GM18861 (cell line): Measurements from ENCODE around the gene PTBP1.

Experiments used
- ATAC-seq: cut with Tn5 transposase; IDR thresholded peaks from one replicate; pipeline ENCODE4 v1.9.1; 2021; ENCODE audit not compliant: unreplicated experiment

PTBP1 gene

DNA sequence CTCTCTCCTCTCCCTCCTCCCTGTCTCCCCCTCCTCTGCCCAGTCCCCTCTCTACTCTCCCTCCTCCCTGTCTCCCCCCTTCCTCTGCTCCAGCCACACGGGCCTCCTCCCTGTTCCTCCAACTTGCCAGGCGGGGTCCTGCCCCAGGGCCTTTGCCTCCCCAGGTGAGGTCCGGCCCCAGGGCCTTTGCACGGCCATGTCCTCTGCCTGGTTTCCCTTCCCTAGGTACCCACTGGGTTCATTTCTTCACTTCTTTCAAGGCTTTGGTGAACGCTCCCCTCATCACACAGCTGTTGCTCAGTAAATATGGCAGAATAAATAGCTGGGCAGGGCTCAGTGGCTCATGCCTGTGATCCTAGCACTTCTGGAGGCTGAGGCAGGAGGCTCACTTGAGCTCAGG is 25.2 kb upstream of the PTBP1 start:
- ATAC-seq = no peak

DNA sequence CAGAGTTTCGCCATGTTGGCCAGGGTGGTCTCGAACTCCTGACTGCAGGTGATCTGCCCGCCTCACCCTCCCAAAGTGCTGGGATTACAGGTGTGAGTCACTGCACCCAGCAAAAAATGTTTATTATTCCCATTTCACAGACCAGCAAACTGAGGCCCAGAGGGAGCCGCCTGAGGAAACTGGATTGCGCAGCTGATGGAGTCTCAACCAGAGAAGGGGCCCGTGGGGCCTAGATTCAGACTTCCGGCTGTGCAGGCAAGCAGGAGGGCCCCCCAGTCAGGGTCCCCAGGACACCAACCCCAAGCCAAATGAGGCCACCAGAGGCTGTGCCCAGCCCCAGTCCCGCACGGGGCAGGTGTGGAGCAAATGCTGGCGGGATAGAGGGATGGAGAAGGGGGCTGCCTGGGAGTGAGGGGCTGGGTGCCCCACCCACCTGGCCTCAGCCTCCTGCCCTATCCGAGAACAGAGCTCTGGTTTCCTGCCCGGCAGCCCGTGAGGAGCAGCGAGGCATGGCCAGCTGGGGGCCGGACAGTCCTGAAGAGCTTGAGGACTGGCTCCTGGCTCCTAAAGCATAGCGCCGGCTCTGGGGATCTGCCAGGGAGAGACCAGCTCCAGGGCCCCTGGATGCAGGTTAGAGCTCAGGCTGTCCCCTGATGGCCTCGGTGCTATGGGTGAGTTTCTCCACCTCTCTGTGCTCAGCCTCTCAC is 24.4 kb upstream of the PTBP1 start:
- no peak for ATAC-seq

GRCh38 chr19:776549-776948 is 20.7 kb upstream of the PTBP1 start:
- no peak for ATAC-seq

DNA sequence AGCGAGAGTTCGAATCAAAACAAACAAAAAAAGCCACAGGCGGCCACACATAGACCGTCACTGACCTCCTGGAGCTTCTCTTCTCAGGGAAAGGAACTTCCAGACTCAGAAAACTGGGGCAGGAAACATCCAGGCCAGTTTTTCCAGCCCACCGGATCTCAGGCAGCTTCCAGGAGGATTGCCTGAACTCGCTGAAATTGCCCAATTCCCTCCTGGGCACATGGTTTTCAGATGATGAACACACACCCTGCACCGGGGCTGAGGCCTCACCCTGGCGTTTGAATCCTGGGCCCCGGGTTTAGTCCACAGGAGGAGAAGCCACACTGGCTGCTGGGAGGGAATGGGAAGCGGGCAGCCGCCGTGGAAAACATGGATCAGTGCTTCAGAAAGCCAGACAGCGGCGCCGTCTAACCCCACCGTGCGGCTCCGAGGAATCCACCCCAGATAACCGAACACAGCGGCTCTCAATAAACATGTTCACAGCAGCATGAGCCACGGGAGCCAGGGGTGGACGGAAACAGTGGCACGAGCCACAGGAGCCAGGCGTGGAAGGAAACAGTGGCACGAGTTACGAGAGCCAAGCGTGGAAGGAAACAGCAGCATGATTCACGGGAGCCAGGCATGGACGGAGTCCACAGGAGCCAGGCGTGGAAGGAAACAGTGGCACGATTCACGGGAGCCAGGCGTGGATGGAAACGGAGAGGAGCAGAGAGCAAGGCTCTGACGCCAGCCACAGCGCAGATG is 18.2 kb upstream of the PTBP1 start:
- no peak for ATAC-seq

DNA sequence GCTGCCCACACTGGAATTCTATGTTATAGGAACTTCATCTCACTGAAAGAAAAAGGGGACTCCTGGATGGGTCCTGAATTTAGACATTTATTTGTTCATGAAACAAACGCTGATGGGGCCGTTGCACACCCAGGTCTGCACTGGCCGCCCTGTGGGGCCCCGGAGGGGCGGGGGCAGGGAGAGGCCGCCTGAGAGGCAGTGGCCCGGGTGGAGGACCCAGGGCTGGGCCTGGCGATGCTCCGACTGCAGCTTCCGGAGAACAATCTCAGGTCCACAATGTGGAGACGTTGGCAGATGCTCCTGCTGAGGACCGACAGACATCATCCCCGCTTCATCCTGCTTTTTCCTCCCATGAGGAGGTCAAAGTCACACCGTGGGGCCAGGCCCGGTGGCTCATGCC is 16.3 kb upstream of the PTBP1 start:
- no peak for ATAC-seq

GRCh38 chr19:781800-782184 is 15.5 kb upstream of the PTBP1 start:
- ATAC-seq = no peak

GRCh38 chr19:782185-782877 is 14.9 kb upstream of the PTBP1 start:
- ATAC-seq = no peak

DNA sequence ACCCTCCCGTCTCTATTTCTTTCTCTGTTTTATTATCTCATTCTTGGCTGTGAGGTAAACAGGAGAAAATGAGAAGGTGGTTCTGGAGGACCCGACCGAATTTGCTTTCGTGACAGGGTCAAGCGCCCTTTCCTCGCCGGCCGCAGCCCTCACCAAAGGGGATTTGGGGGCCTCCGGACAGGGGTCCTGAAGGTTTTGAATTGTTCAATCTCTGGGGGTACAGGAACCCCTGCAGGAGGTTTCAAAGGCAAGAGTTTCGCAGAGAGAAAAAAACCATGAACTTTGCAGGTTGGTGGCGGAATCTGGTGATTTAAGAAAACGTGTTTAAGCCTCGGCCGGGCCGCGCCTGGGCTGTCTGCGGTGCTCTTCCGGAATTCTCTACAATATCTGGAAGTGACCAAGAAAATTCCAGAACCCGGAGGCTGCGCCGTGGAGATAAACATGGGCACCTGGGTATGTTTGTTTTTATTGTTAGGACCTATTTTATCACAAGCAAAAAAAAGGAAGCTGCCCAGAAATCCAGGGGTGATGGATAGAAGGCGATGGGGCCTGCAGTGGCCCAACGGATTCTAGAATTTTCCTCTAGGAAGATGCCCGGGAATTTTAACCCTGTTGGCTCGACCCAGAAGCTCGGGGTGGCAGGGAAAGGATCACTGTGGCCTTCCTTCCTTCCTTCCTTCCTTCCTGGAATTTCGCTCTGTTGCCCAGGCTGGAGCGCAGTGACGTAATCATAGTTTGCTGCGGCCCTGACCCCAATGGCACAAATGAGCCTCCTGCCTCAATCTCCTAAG is 14.2 kb upstream of the PTBP1 start:
- no peak for ATAC-seq

- ATAC-seq = no peak
Observed at GRCh38 chr19:784541-784940, 12.7 kb upstream of the PTBP1 start.

GRCh38 chr19:787536-787935 is 9.7 kb upstream of the PTBP1 start:
- no peak for ATAC-seq

DNA sequence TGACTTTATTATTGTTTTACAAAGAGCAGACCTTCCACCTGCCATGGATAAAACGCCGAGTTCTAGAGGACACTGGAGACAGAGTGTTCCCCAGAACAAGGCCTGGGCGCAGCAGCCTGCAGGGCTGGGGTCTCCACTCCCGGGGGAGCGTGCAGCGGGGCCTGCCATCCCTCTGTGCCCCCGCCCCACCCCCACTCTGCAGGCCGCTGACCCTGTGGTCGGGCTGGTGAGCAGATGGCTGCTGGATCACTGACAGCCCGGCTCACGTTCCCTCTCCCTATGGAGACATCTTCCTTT is 8.6 kb upstream of the PTBP1 start:
- ATAC-seq = no peak

GRCh38 chr19:788983-789700 is 8.1 kb upstream of the PTBP1 start:
- no peak for ATAC-seq

DNA sequence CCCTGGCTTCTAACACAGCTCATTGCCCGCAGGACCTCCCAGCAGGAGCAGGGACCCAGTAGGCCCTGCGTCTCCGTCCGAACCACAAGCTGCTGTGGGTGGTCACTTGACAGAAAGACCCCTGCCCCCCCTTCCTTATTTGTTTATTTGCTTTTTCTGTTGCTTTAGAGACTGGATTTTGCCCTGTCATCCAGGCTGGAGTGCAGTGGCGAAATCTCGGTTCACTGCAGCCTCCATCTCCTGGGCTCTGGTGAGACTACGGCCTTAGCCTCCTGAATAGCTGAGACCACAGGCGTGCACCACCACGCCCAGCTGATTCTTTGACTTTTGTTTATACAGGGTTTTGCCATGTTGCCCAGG is 7.6 kb upstream of the PTBP1 start:
- no peak for ATAC-seq

GRCh38 chr19:791007-791566 is 6.2 kb upstream of the PTBP1 start:
- ATAC-seq = no peak

DNA sequence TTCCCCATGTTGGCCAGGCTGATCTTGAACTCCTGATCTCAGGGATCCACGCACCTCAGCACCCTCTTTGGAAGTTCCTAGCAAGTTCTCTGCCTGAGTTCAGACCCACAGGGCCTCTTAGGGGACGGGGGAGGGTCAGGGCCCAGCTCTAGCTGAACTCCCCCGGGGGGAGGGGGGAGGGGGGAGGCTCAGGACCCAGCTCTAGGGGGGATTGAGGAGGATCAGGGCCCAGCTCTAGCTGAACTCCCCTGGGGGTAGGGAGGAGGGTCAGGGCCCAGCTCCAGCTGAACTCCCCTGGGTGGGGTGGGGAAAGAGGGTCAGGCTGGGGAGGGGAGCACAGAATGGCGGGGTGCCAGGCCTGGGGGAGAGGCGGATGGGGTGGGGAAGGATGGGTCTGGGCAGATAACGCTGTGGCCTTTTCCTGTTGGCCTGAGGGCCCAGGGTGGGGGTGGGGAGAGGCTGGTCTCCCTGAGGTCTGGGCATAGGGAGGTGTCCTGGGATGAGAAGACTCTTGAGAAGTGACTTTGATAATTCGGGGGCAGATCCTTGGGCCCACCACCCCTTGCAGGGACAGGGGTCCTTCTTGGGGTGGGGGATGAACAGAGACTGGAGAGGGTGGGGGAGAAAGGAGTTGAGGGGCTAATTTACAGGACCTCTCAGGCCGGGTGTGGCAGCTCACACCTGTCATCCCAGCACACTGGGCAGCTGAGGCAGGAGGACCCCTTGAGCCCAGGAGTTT is 5.5 kb upstream of the PTBP1 start:
- ATAC-seq = no peak

DNA sequence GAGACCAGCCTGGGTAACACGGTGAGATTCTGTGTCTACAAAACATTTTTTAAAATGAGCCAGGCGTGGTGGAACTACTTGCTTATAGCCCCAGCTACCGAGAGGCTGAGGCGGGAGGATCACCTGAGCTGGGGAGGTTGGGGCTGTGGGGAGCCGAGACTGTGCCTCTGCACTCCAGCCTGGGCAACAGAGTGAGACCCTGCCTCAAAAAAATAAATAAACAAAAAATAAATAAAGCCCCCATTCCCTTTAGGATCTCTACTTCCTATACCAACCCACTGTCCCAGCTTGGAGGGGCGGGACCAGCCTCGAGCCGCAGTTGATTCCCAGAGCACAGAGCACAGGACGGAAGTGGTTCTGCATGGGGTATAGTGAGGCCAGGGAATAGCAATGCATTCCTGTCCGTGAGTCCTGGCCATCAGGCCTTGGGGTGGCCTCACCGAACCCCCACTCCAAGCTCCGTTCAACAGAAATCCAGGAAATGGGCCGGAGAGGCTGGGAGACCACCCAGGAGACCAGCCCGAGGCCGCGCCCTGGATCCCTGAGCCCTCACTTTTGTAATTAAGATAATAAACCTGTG is 4.9 kb upstream of the PTBP1 start:
- no peak for ATAC-seq

DNA sequence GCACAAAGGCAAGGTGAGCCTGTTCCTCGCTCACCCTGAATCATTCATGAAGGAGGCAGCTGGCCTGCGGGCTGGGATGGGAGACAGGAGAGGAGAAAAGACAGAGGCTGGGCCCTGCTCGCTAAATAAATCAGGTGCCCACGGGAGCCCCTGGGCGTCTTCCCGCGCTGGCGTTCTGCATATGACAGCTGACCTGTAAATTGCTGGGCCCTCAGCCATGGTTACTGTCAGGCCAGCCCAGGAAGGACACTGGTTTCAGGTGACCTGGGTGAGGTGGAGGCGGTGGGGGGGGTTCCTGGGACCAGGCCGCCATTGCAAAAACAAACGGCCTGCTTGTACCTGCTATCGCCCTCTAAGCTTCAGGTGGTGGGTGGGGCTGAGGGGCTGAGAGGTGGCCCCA is 3.4 kb upstream of the PTBP1 start:
- ATAC-seq = no peak

- no peak for ATAC-seq
Observed at GRCh38 chr19:795073-795611, 2.1 kb upstream of the PTBP1 start.
